ENCODE data around the gene MBNL1. TPM values are rescaled to one million over a fixed set of nuclear protein-coding genes. Genes with fewer than 3 reads are reported as not detected.

MBNL1 gene
- polyA plus RNA-seq, 4 donors, result 44.0 to 55.3 (median 52.5) TPM

GRCh38 chr3:152270937-152271336 lies 2.2 kb downstream of the MBNL1 start:
- no peak for DNase-seq (ENCODE audit: low read depth in 4 of 4, low spot score in 3 of 4)

- DNase-seq (ENCODE audit: low read depth in 4 of 4, low spot score in 3 of 4), result no peak
These were observed 2.9 kb downstream of the MBNL1 start for GRCh38 chr3:152271501-152272236.

- DNase-seq (ENCODE audit: low read depth in 4 of 4, low spot score in 3 of 4), result no peak
These were observed 4.1 kb downstream of the MBNL1 start for GRCh38 chr3:152272771-152273242.

- no peak for DNase-seq (ENCODE audit: low read depth in 4 of 4, low spot score in 3 of 4)
These were observed 8.0 kb downstream of the MBNL1 start for GRCh38 chr3:152276681-152277080.

GRCh38 chr3:152277198-152277597 lies 8.5 kb downstream of the MBNL1 start:
- no peak for DNase-seq (ENCODE audit: low read depth in 4 of 4, low spot score in 3 of 4)

- no peak for DNase-seq (ENCODE audit: low read depth in 4 of 4, low spot score in 3 of 4)
These were observed 10.2 kb downstream of the MBNL1 start for GRCh38 chr3:152278756-152279427.

GRCh38 chr3:152279479-152279878 lies 10.8 kb downstream of the MBNL1 start:
- DNase-seq (ENCODE audit: low read depth in 4 of 4, low spot score in 3 of 4), result no peak

- no peak for DNase-seq (ENCODE audit: low read depth in 4 of 4, low spot score in 3 of 4)
These were observed 11.8 kb downstream of the MBNL1 start for GRCh38 chr3:152280539-152280938.

GRCh38 chr3:152281133-152281713 lies 12.5 kb downstream of the MBNL1 start:
- no peak for DNase-seq (ENCODE audit: low read depth in 4 of 4, low spot score in 3 of 4)

- no peak for DNase-seq (ENCODE audit: low read depth in 4 of 4, low spot score in 3 of 4)
These were observed 14.1 kb downstream of the MBNL1 start for GRCh38 chr3:152282813-152283212.

GRCh38 chr3:152283492-152284381 lies 15.0 kb downstream of the MBNL1 start:
- no peak for DNase-seq (ENCODE audit: low read depth in 4 of 4, low spot score in 3 of 4)

- no peak for DNase-seq (ENCODE audit: low read depth in 4 of 4, low spot score in 3 of 4)
These were observed 16.2 kb downstream of the MBNL1 start for GRCh38 chr3:152284906-152285305.

- DNase-seq (ENCODE audit: low read depth in 4 of 4, low spot score in 3 of 4), result no peak
These were observed 16.8 kb downstream of the MBNL1 start for GRCh38 chr3:152285509-152285908.

GRCh38 chr3:152287898-152288576 lies 19.3 kb downstream of the MBNL1 start:
- no peak for DNase-seq (ENCODE audit: low read depth in 4 of 4, low spot score in 3 of 4)

- no peak for DNase-seq (ENCODE audit: low read depth in 4 of 4, low spot score in 3 of 4)
These were observed 20.0 kb downstream of the MBNL1 start for GRCh38 chr3:152288681-152289080.

GRCh38 chr3:152289708-152290107 lies 21.0 kb downstream of the MBNL1 start:
- DNase-seq (ENCODE audit: low read depth in 4 of 4, low spot score in 3 of 4), result no peak

- no peak for DNase-seq (ENCODE audit: low read depth in 4 of 4, low spot score in 3 of 4)
These were observed 21.6 kb downstream of the MBNL1 start for GRCh38 chr3:152290374-152290773.

GRCh38 chr3:152291238-152291637 lies 22.5 kb downstream of the MBNL1 start:
- DNase-seq (ENCODE audit: low read depth in 4 of 4, low spot score in 3 of 4), result no peak

- no peak for DNase-seq (ENCODE audit: low read depth in 4 of 4, low spot score in 3 of 4)
These were observed 22.9 kb downstream of the MBNL1 start for GRCh38 chr3:152291649-152292066.

- DNase-seq (ENCODE audit: low read depth in 4 of 4, low spot score in 3 of 4), result no peak
These were observed 23.6 kb downstream of the MBNL1 start for GRCh38 chr3:152292366-152292765.
